Stimulated activated CD4-positive, alpha-beta T cell treated with anti-CD3 and anti-CD28 coated beads, TNF-alpha, amount 100 ng/mL, for 48 hours (primary cell): Measurements from ENCODE around the gene LRRC47.

Source experiments
- DNase-seq, 3 donors: peaks; one replicate each; pipeline ENCODE4 v3.0.0-alpha.2; 2020; ENCODE audit warnings: low read depth in 3 of 3

LRRC47 gene

GRCh38 chr1:3733883-3734589, 62.3 kb downstream of the LRRC47 start:
- no peak for DNase-seq

- DNase-seq: no peak
These were observed 63.0 kb downstream of the LRRC47 start for GRCh38 chr1:3733094-3733882.

DNA sequence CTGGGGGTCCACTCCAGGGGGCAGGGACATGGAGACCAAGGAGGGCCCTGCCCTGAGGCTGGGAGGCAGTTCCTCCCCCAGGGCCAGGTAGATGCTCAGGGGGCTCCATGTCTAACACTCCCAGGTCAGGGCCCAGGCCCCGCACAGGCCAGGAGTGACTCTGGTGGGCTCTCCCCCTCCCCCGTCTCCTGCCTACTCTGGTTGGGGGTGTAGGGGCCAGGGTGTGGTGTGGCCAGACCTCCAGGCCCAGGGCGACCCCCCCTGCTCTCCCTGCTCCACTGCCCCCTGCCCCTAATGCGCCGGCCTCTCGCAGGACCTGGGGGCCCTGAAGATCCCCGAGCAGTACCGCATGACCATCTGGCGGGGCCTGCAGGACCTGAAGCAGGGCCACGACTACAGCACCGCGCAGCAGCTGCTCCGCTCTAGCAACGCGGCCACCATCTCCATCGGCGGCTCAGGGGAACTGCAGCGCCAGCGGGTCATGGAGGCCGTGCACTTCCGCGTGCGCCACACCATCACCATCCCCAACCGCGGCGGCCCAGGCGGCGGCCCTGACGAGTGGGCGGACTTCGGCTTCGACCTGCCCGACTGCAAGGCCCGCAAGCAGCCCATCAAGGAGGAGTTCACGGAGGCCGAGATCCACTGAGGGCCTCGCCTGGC, 63.7 kb downstream of the LRRC47 start:
- DNase-seq: no peak

GRCh38 chr1:3731583-3732433, 64.5 kb downstream of the LRRC47 start:
- no peak for DNase-seq

GRCh38 chr1:3730543-3731247, 65.6 kb downstream of the LRRC47 start:
- no peak for DNase-seq

DNA sequence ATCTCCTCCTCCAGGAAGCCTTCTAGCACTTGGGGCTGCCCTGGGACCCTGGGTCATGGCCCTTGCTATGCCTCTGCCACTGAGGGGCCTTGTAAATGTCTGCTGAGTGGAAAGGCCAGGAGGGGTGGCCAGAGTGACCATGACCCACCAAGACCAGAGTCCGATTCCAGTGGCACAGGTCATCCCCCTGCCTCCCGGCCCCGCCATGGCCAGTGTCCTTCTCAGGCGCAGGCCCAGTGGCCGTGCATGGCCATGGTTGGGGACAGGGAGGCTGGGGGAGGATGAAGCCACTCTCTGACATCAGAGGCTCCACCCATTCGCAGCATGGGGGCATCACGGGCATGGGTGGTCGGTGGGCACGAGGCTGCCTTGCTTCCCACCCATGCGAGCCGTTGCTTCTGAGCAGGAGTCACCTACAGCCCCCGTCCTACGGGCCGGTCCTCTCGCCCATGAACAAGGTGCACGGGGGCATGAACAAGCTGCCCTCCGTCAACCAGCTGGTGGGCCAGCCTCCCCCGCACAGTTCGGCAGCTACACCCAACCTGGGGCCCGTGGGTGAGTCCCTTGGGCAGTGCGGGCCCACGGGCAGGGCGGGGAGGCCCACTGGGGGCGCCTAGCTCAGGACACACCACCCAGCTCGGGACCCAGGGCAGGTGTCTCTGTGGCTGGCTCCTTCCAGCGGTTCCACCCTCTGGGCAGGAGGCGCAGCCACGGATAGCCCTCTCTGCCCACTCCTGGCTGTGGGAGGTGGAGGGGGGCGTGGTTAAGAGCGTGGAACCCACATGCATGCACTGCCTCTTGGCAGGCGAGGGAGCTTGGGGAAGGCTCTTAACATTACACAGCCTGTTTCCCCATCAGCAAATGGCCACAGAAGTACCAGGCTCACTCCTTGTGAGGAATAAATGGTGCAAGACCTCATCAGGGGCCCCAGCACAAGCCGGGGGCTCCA, 66.4 kb downstream of the LRRC47 start:
- DNase-seq: no peak
